GM23338 (cell line): Measurements from ENCODE around the gene NIPA2. TPM values are rescaled to one million over a fixed set of nuclear protein-coding genes. Genes with fewer than 3 reads are reported as not detected.

Source experiments
- ATAC-seq: fragments of 200-7000 bp; cut with Tn5 transposase; 3 replicates; pipeline ENCODE4 v1.9.1; 2020
- DNase-seq: peaks from one replicate; pipeline ENCODE4 v3.0.0-alpha.2; 2015; ENCODE audit warnings: low spot score
- H2AFZ ChIP-seq: fragments of 200-600 bp; sonication (generic); 2 replicates; pipeline ENCODE4 v1.8.0; 2016; ENCODE audit warnings: antibody characterized with exemption, mild to moderate bottlenecking, moderate library complexity
- H3F3A ChIP-seq: fragments of 200-600 bp; sonication (generic); replicated peaks from 2 replicates; pipeline ENCODE4 v1.8.0; 2017; ENCODE audit warnings: antibody characterized with exemption, mixed run types, low read depth
- H3K27ac ChIP-seq: fragments of 200-600 bp; sonication (generic); 2 replicates; pipeline ENCODE4 v1.6.1; 2016; ENCODE audit warnings: low read depth
- H3K27me3 ChIP-seq: fragments of 200-600 bp; sonication (generic); 2 replicates; pipeline ENCODE4 v1.8.0; 2016; ENCODE audit warnings: mild to moderate bottlenecking, mixed run types, moderate library complexity; ENCODE audit not compliant: insufficient read depth
- H3K36me3 ChIP-seq: fragments of 200-600 bp; sonication (generic); 2 replicates; pipeline ENCODE4 v1.8.0; 2016; ENCODE audit warnings: mild to moderate bottlenecking; ENCODE audit not compliant: insufficient read depth
- H3K4me1 ChIP-seq: fragments of 200-600 bp; sonication (generic); 2 replicates; pipeline ENCODE4 v1.8.0; 2016; ENCODE audit warnings: mild to moderate bottlenecking, moderate library complexity; ENCODE audit not compliant: insufficient read depth
- H3K4me2 ChIP-seq: fragments of 200-600 bp; sonication (generic); 2 replicates; pipeline ENCODE4 v1.7.1; 2017; ENCODE audit warnings: mixed run types
- H3K4me3 ChIP-seq: fragments of 200-600 bp; sonication (generic); 2 replicates; pipeline ENCODE4 v1.6.1; 2016; ENCODE audit warnings: mixed run types
- H3K79me2 ChIP-seq: fragments of 200-600 bp; sonication (generic); replicated peaks from 2 replicates; pipeline ENCODE4 v1.8.0; 2017; ENCODE audit warnings: mild to moderate bottlenecking; ENCODE audit not compliant: insufficient read depth
- H3K9me2 ChIP-seq: fragments of 200-600 bp; sonication (generic); 2 replicates; pipeline ENCODE4 v1.8.0; 2017; ENCODE audit not compliant: insufficient read depth
- H4K20me1 ChIP-seq: fragments of 200-600 bp; sonication (generic); replicated peaks from 2 replicates; pipeline ENCODE4 v1.8.0; 2017; ENCODE audit warnings: mild to moderate bottlenecking; ENCODE audit not compliant: insufficient read depth
- H3K27ac Mint-ChIP-seq: 2 replicates; pipeline ENCODE4 v1.8.0; 2020; ENCODE audit warnings: inconsistent platforms, mild to moderate bottlenecking, moderate library complexity, mixed read lengths
- H3K27me3 Mint-ChIP-seq: 3 replicates; pipeline ENCODE4 v1.8.0; 2022; ENCODE audit warnings: low read depth, mild to moderate bottlenecking, moderate library complexity, mixed read lengths, inconsistent platforms; ENCODE audit not compliant: insufficient read depth, poor library complexity
- H3K36me3 Mint-ChIP-seq: 3 replicates; pipeline ENCODE4 v1.8.0; 2021; ENCODE audit warnings: low read depth, mild to moderate bottlenecking, inconsistent platforms, moderate library complexity, mixed read lengths
- H3K4me1 Mint-ChIP-seq: 3 replicates; pipeline ENCODE4 v1.8.0; 2020; ENCODE audit warnings: mild to moderate bottlenecking, inconsistent platforms, mixed read lengths
- H3K4me3 Mint-ChIP-seq: 3 replicates; pipeline ENCODE4 v1.8.0; 2021; ENCODE audit warnings: moderate library complexity, mild to moderate bottlenecking, inconsistent platforms, mixed read lengths
- H3K9me3 Mint-ChIP-seq: 3 replicates; pipeline ENCODE4 v1.8.0; 2020; ENCODE audit warnings: moderate library complexity, mild to moderate bottlenecking, inconsistent platforms, mixed read lengths
- CREB1 ChIP-seq: fragments of 250-450 bp; sonication (Bioruptor Pico); IDR thresholded peaks from 2 replicates; pipeline ENCODE4 v1.5.0; 2020; ENCODE audit warnings: low read depth, mild to moderate bottlenecking, moderate library complexity
- CTCF ChIP-seq, 2 experiments: fragments of 200-600 bp in 1 of 2; sonication (generic) in 1 of 2; conservative IDR thresholded peaks; 2 replicates each; pipeline versions ENCODE4 v1.5.1 to v1.6.1; 2016 to 2017; ENCODE audit warnings: antibody characterized with exemption in 2 of 2, low read depth in 2 of 2, mild to moderate bottlenecking in 2 of 2, moderate library complexity in 1 of 2
- EZH2phosphoT487 ChIP-seq: fragments of 200-600 bp; sonication (generic); IDR thresholded peaks from one replicate; pipeline ENCODE4 v1.8.1; 2018; ENCODE audit warnings: antibody characterized with exemption; ENCODE audit not compliant: unreplicated experiment
- NANOG ChIP-seq: IDR thresholded peaks from 2 replicates; pipeline ENCODE4 v1.6.1; 2016; ENCODE audit warnings: antibody characterized with exemption, borderline replicate concordance
- POLR2AphosphoS5 ChIP-seq: IDR thresholded peaks from 2 replicates; pipeline ENCODE4 v1.6.1; 2016; ENCODE audit warnings: antibody characterized with exemption, low read depth
- STAT1 ChIP-seq: IDR thresholded peaks from one replicate; pipeline ENCODE4 v1.6.1; 2016; ENCODE audit warnings: antibody characterized with exemption; ENCODE audit not compliant: unreplicated experiment
- ZNF331 ChIP-seq: fragments of 250-450 bp; sonication (Bioruptor Pico); IDR thresholded peaks from 2 replicates; pipeline ENCODE4 v1.5.0; 2020; ENCODE audit warnings: low read depth, mild to moderate bottlenecking, moderate library complexity
- ZNF462 ChIP-seq: fragments of 250-450 bp; sonication (Bioruptor Pico); IDR thresholded peaks from 2 replicates; pipeline ENCODE4 v1.5.0; 2020; ENCODE audit warnings: mild to moderate bottlenecking, moderate library complexity
- polyA plus RNA-seq: library from polyadenylated mRNA; unstranded; fragments of >200 nt; fragmentation: Nextera tagmentation; extraction: Ambion mirVana; gene quantifications from 2 replicates; pipeline ENCODE4 v1.2.1, GENCODE V29; 2016
- total RNA-seq: library from RNA; depleted of rRNA; stranded (reverse); fragments of >200 nt; shearing (Covaris generic); gene quantifications from 2 replicates; pipeline ENCODE4 v1.2.3, GENCODE V29; 2014

Gene NIPA2
- total and polyA plus RNA-seq, 2 experiments from 2014 or later, result 35.0 to 105 TPM

GRCh38 chr15:22795206-22796063 is 43.0 kb upstream of the NIPA2 start:
- Histone ChIP-seq H4K20me1 (no peaks in the 10 kb centered on the region; the same call in 1 of the 2 replicates), H3K4me3 (no peak overlapping the region), H3K79me2 (peaks cover 85% of the 10 kb centered on the region), H3K27ac (0 out of 2 replicates have a peak overlapping the region, but pooled peaks have one; percentile 26), H2AFZ (no peak overlapping the region), H3K4me2 (no peak overlapping the region), H3F3A (no peaks in the 10 kb centered on the region), H3K9me2 (no peaks in the 10 kb centered on the region), H3K36me3 (no peaks in the 10 kb centered on the region), H3K4me1 (no peaks in the 10 kb centered on the region; the same call in 1 of the 2 replicates), H3K27me3 (no peaks in the 10 kb centered on the region)
- Mint-ChIP-seq H3K27ac (no peak overlapping the region), H3K9me3 (no peaks in the 10 kb centered on the region; the same call in 2 of the 3 replicates), H3K4me3 (no peak overlapping the region), H3K4me1 (peaks cover 21% of the 10 kb centered on the region), H3K36me3 (peaks cover 29% of the 10 kb centered on the region), H3K27me3 (peaks cover 3% of the 10 kb centered on the region)
- ATAC-seq (peak; percentile 25; the same call in 2 of the 3 replicates), DNase-seq (no peak)
- TF ChIP-seq ZNF331 (peak; percentile 59), EZH2phosphoT487 (no peak)

- H3K79me2 ChIP-seq, result peaks cover 81% of the 10 kb centered on the region
- ATAC-seq (no peak), DNase-seq (no peak)
- H3K27ac Mint-ChIP-seq, result no peak overlapping the region
- peaks cover 29% of the 10 kb centered on the region for H3K36me3 Mint-ChIP-seq
- no peak overlapping the region for H2AFZ ChIP-seq
- no peaks in the 10 kb centered on the region; the same call in none of the 2 replicates for H4K20me1 ChIP-seq
- H3K9me2 ChIP-seq, result no peaks in the 10 kb centered on the region
- no peak overlapping the region for H3K4me3 ChIP-seq
- no peaks in the 10 kb centered on the region; the same call in 1 of the 2 replicates for H3K4me1 ChIP-seq
- peaks cover 23% of the 10 kb centered on the region for H3K4me1 Mint-ChIP-seq
- no peak overlapping the region for H3K4me3 Mint-ChIP-seq
- peaks cover 3% of the 10 kb centered on the region for H3K27me3 Mint-ChIP-seq
- no peaks in the 10 kb centered on the region for H3F3A ChIP-seq
- no peak overlapping the region for H3K4me2 ChIP-seq
- no peaks in the 10 kb centered on the region; the same call in 2 of the 3 replicates for H3K9me3 Mint-ChIP-seq
- TF ChIP-seq STAT1 (no peak), CTCF (conservative IDR thresholded peaks at IDR 0.05; ENCODE audit: low read depth in 2 of 2) (no peak), CREB1 (no peak)
- no peak overlapping the region for H3K27ac ChIP-seq
- no peaks in the 10 kb centered on the region for H3K36me3 ChIP-seq
- H3K27me3 ChIP-seq, result no peaks in the 10 kb centered on the region
These were observed 42.4 kb upstream of the NIPA2 start for GRCh38 chr15:22796079-22796478.

GRCh38 chr15:22799902-22800301 is 38.6 kb upstream of the NIPA2 start:
- no peaks in the 10 kb centered on the region for H3K9me2 ChIP-seq
- Mint-ChIP-seq H3K36me3 (peaks cover 6% of the 10 kb centered on the region; the same call in 2 of the 3 replicates), H3K9me3 (no peaks in the 10 kb centered on the region; the same call in 2 of the 3 replicates), H3K27me3 (peaks cover 3% of the 10 kb centered on the region), H3K27ac (peak overlapping the region; percentile 56; the same call in 1 of the 2 replicates), H3K4me3 (no peak overlapping the region), H3K4me1 (peaks cover 15% of the 10 kb centered on the region)
- no peak overlapping the region for H3K27ac ChIP-seq
- ATAC-seq (no peak), DNase-seq (no peak)
- no peak overlapping the region for H3K4me2 ChIP-seq
- H3F3A ChIP-seq, result no peaks in the 10 kb centered on the region
- peaks cover 77% of the 10 kb centered on the region for H3K79me2 ChIP-seq
- H4K20me1 ChIP-seq, result peaks cover 7% of the 10 kb centered on the region; the same call in 1 of the 2 replicates
- H2AFZ ChIP-seq, result no peak overlapping the region
- no peaks in the 10 kb centered on the region for H3K27me3 ChIP-seq
- H3K36me3 ChIP-seq, result no peaks in the 10 kb centered on the region
- H3K4me3 ChIP-seq, result no peak overlapping the region
- no peaks in the 10 kb centered on the region; the same call in 1 of the 2 replicates for H3K4me1 ChIP-seq
- TF ChIP-seq POLR2AphosphoS5, result no peak
- no peak for TF ChIP-seq NANOG
- no peak for TF ChIP-seq ZNF462 (CRISPR knock-in tag)
